Stimulated activated naive B cell treated with anti-CD40 and anti-IgM and Interleukin-4, amounts not matched to agents 10 μg/mL and 1 μg/mL and 100 μg/mL, for 72 hours (primary cell): ENCODE results near the gene LGALS8.

Experiments
- ATAC-seq, 2 donors: fragments of 150-1000 bp; cut with Tn5 transposase; replicated peaks; 2 replicates each; pipeline ENCODE4 v1.10.0; 2021; ENCODE audit warnings: moderate library complexity in 1 of 2
- DNase-seq: peaks from one replicate; pipeline ENCODE4 v3.0.0; 2021
- H3K27ac Mint-ChIP-seq: one replicate; pipeline ENCODE4 v1.8.0; 2022; ENCODE audit warnings: mild to moderate bottlenecking, mixed read lengths
- H3K27me3 Mint-ChIP-seq, 2 donors: one replicate each; pipeline ENCODE4 v1.8.0; 2022; ENCODE audit warnings: mixed read lengths in 2 of 2
- H3K36me3 Mint-ChIP-seq, 2 donors: one replicate each; pipeline ENCODE4 v1.8.0; 2022; ENCODE audit warnings: mixed read lengths in 2 of 2, mild to moderate bottlenecking in 1 of 2
- H3K4me1 Mint-ChIP-seq, 2 donors: one replicate each; pipeline ENCODE4 v1.8.0; 2022; ENCODE audit warnings: mixed read lengths in 2 of 2, mild to moderate bottlenecking in 1 of 2
- H3K4me3 Mint-ChIP-seq, 2 donors: one replicate each; pipeline ENCODE4 v1.8.0; 2022; ENCODE audit warnings: mild to moderate bottlenecking in 2 of 2, mixed read lengths in 2 of 2, moderate library complexity in 1 of 2
- H3K9me3 Mint-ChIP-seq, 2 donors: one replicate each; pipeline ENCODE4 v1.8.0; 2022; ENCODE audit warnings: mixed read lengths in 2 of 2, mild to moderate bottlenecking in 1 of 2

LGALS8 gene

DNA sequence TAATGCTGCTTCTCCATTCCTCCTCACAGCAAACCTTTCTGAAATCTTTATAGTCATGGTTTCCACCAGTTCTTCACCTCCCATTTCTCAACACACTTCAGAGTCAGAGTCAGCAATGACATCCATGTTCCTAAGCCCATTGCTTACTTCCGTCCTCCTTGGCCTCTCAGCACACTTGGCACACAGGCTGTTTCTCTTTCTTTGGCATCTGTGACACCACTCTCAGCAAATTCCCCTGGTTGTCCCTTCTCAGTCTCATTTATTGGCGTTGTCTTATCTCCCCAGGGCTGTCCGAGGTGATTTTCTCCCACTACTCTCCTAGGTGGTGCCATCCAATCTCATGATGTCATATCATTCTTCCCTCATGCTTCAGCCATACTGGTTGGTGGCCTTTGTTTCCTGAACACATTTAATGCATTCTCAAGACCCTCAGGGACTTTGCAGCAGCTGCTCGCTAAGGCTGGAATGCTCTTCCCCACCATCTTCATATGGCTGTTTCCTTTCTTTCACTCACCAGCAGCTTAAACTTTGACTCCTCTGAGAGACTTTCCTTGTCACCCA, 3.3 kb upstream of the LGALS8 start:
- Mint-ChIP-seq H3K27me3 (no peaks in the 10 kb centered on the region), H3K4me3 (no peak overlapping the region), H3K9me3 (no peaks in the 10 kb centered on the region), H3K36me3 (peaks cover 2 to 5% of the 10 kb centered on the region in 2 donors), H3K27ac (no peak overlapping the region), H3K4me1 (peaks cover 3 to 12% of the 10 kb centered on the region in 2 donors)
- no peak for ATAC-seq
- no peak for DNase-seq

DNA sequence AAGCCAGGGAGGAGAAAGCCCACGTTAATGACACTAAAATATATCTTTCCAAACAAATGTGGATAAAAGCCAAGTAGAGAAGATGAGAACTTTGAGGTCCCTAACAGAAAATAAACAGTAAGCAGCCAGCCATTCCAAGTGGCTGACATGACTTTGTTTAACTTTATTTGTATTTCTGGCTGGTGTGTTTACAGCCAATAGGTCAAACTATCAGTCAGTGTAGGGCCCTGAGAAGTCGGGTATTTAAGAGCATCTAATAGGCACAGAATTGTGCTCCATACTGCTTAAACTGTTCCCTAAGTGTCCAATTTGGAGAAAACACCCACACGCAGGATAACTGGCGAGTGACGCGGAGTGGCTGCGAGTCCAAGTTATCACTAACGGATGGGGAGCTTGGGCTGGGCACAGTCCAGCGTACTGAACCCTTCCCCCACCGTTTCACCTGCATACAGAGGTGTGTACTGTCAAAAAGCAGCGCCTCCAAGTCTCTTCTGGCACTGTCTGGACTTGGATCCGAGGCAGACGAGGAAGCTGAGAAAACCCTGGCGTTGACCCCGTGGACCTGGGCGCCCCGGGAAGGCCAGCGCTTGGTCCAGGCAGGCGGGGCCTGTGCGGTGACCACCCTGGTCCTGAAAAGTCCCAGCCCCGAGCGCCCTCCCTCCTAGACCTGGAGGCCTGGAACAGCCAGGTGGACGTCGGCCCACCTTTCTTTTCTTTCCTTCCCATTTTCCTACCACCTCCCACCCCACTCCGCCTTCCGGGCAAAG, 662 bp upstream of the LGALS8 start:
- Mint-ChIP-seq H3K9me3 (no peaks in the 10 kb centered on the region), H3K27ac (peak overlapping the region; percentile 99)
- no peak for DNase-seq

DNA sequence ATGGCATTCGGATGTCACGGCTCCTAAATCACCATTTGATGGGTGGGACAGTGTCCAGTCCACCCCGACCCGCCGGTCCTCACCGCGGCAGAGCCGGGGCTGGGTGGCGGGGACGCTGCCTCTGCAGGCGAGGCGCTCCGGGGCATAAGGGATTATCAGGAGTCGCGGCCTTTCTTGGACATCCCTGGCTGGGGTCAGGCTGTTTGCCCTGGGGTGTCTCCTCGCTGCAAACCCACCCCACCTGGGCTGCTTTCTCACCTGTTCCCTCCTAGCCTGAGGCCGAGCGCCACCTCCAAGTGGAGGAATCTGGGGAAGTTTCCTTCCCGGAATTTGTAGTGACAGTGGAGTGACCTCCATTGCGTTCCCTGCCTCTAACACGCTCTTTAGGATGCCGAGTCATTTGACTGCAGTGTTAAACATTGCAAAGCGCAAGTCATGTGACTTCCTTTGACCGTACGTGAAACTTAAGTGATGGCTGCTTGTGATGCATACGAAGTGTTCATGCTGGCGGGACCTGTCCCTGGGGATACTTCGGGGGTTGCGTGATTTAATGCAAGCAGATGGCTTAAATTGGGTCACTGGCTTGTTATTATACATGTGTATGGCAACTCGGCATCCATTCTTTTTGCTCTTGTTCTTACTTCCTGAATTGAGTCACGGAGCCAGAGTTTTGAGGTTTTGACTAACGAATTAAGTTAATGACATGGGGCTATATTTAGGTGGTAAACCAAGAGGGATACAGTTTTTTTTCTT, 536 bp downstream of the LGALS8 start:
- Mint-ChIP-seq H3K4me3 (peak overlapping the region; percentile 99), H3K9me3 (no peaks in the 10 kb centered on the region), H3K27ac (peak overlapping the region; percentile 99), H3K4me1 (peaks cover 3 to 16% of the 10 kb centered on the region in 2 donors), H3K36me3 (peaks cover 13 to 23% of the 10 kb centered on the region in 2 donors), H3K27me3 (no peaks in the 10 kb centered on the region)
- peak; percentile 78 for DNase-seq
- ATAC-seq: peak; percentile 91 to 92

More for the DNA sequence above, 662 bp upstream of the LGALS8 start:
- Mint-ChIP-seq H3K36me3 (peaks cover 10 to 19% of the 10 kb centered on the region in 2 donors), H3K4me3 (peak overlapping the region; percentile 99), H3K4me1 (peaks cover 3 to 12% of the 10 kb centered on the region in 2 donors), H3K27me3 (no peaks in the 10 kb centered on the region)
- no peak for ATAC-seq

DNA sequence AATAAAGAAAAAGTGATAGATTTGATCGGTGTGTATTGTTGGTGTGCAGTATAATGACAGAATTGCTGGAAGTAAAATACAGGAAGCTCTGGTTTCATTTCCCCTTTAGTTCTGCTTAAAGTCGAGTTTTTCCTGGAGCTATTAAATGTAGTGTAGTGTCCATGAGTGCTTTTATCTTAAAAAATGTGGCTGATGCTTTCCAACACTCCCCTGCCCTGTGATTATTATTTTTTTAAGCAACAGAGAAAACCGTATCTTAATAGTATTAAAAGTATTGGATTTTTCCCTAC, 1.1 kb downstream of the LGALS8 start:
- DNase-seq: no peak
- no peak for ATAC-seq
- Mint-ChIP-seq H3K9me3 (no peaks in the 10 kb centered on the region), H3K4me1 (peaks cover 3 to 16% of the 10 kb centered on the region in 2 donors), H3K27ac (peak overlapping the region; percentile 99), H3K4me3 (peak overlapping the region; percentile 99), H3K36me3 (peaks cover 13 to 23% of the 10 kb centered on the region in 2 donors), H3K27me3 (no peaks in the 10 kb centered on the region)

DNA sequence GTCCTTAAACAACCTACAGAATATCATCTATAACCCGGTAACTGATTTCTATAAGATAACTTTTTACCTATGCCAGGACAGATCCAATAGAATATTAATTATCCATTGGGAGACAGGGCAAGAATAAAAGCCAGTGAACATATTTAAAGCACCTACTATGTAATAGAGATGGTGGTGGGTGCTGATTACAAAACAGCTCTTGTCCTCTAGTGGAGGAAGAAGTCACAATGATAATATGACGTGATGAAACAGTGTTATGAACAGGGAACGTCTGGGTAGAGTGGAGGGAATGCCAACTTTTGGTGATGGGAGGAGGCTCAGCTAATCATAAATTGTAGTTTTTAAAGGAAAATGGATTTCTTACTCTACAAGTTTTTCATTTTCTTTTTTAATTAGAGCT, 2.3 kb downstream of the LGALS8 start:
- Mint-ChIP-seq H3K4me1 (peaks cover 11 to 28% of the 10 kb centered on the region in 2 donors), H3K4me3 (no peak overlapping the region), H3K36me3 (peaks cover 20 to 33% of the 10 kb centered on the region in 2 donors), H3K27me3 (no peaks in the 10 kb centered on the region), H3K27ac (no peak overlapping the region), H3K9me3 (no peaks in the 10 kb centered on the region)
- no peak for DNase-seq
- no peak for ATAC-seq

DNA sequence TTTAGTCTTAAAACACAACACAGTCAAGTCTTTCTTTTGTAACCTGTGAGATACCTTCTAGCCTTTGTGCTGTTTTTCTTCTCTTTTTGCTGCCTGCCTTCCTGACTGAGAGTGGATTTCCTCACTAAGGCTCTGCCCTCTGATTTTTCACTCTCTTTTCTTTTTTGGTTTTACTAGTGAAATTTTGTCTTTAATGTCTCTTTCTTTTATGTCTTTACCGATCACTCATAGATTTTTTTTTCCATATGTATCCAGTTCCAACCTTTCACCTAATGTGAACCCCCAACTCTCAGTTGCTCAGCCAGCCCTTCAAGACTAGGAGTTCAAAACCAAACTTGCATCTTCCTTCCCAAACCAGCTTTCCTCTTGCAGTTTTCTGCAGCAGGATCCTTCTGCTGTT, 6.5 kb downstream of the LGALS8 start:
- DNase-seq (no peak), ATAC-seq (no peak)
- Mint-ChIP-seq H3K4me1 (peaks cover 17 to 27% of the 10 kb centered on the region in 2 donors), H3K9me3 (no peaks in the 10 kb centered on the region), H3K27ac (no peak overlapping the region), H3K27me3 (no peaks in the 10 kb centered on the region), H3K4me3 (no peak overlapping the region), H3K36me3 (peaks cover 32 to 48% of the 10 kb centered on the region in 2 donors)

DNA sequence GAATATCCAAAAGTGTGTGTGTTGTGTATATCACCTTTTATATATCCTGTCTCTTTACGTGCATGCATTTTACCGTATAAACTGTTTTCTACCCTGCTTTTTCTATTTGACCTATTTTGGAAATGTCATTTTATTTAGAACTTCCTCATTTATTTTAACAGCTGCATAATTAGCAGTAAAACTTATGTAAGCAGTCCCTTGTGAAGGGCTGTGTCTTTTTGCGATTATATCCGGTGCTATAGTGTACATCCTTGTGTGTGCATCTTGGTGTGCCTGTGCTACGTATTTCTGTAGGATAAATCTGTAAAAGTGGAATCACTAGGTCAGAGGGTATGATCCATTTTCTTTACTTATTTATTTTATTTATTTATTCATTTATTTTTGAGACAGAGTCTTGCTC, 7.2 kb downstream of the LGALS8 start:
- peaks cover 17 to 32% of the 10 kb centered on the region in 2 donors for H3K4me1 Mint-ChIP-seq
- peak; percentile 74 to 95 for ATAC-seq

DNA sequence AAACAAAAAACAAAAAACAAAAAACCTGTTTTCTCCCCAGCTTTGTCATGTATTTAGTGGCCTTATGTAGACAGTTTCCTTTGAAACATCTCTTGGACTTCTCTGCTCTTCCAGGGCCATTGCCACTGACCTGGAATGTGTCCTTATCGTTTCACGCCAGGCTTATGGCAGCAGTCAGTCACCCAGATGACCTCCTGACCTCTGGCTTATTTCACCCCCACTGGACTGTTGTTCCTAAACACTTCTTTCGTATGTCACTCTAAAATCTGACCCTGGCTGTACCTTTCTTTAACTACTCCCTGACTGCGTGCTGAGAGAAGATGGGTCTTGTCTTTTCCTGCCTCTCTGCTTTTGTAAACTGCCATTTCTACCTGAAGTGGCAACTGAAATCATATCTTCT, 9.1 kb downstream of the LGALS8 start:
- Mint-ChIP-seq H3K9me3 (no peaks in the 10 kb centered on the region), H3K4me1 (peaks cover 19 to 40% of the 10 kb centered on the region in 2 donors), H3K27me3 (no peaks in the 10 kb centered on the region), H3K27ac (no peak overlapping the region), H3K36me3 (peaks cover 35 to 49% of the 10 kb centered on the region in 2 donors), H3K4me3 (no peak overlapping the region)
- ATAC-seq (no peak), DNase-seq (no peak)

More for the DNA sequence above, 7.2 kb downstream of the LGALS8 start:
- DNase-seq: no peak
- no peaks in the 10 kb centered on the region for H3K27me3 Mint-ChIP-seq
- H3K36me3 Mint-ChIP-seq: peaks cover 34 to 50% of the 10 kb centered on the region in 2 donors
- H3K9me3 Mint-ChIP-seq: no peaks in the 10 kb centered on the region
- H3K27ac Mint-ChIP-seq: no peak overlapping the region
- peak overlapping the region; percentile 36 to 57 for H3K4me3 Mint-ChIP-seq

DNA sequence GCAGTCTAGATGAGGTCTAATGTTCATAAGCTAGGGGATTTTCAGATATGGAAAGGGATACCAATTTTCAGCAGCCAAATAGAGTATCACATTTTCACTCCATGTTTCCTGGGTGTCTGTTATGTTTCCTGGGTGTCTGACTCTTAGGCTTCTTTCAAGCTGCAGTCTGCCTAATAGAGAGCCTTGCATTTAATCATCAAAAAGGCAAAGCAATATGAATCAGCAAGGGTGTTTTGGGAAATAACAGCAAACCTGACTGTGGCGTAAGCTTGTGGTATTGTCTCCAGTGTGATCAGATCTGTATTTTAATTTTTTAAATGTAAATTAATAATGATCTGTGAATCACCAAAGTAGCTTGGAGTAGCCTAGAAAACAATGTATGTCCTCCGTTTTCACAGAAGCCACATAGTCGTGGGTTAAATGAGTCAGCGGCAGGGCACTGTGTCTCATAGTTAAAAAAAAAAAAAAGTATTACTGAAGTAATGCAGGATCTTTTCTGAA, 10.4 kb downstream of the LGALS8 start:
- Mint-ChIP-seq H3K27me3 (no peaks in the 10 kb centered on the region), H3K4me1 (peaks cover 19 to 36% of the 10 kb centered on the region in 2 donors), H3K36me3 (peaks cover 37 to 51% of the 10 kb centered on the region in 2 donors), H3K27ac (peak overlapping the region; percentile 25), H3K9me3 (no peaks in the 10 kb centered on the region), H3K4me3 (no peak overlapping the region)
- ATAC-seq (no peak), DNase-seq (no peak)

DNA sequence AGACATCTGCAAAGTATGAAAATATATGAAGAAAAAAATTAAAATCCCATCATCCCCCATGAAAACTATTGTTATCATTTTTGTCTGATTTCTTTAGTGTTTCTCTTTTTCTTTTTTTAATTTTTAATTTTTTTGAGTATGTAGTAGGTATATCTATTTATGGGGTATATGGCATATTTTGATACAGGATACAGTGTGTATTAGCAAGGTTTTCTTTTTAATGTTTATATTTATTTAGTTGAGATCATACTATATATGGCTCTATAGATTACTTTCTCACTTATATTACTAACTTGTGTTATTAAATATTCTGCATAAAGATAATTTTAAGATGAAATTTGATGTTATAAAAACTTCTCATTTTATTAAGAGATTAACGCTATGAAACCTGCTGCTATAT, 11.4 kb downstream of the LGALS8 start:
- Mint-ChIP-seq H3K9me3 (no peaks in the 10 kb centered on the region), H3K27me3 (no peaks in the 10 kb centered on the region), H3K4me3 (no peak overlapping the region), H3K4me1 (peaks cover 19 to 33% of the 10 kb centered on the region in 2 donors), H3K27ac (no peak overlapping the region), H3K36me3 (peaks cover 39 to 49% of the 10 kb centered on the region in 2 donors)
- DNase-seq: no peak
- no peak for ATAC-seq

DNA sequence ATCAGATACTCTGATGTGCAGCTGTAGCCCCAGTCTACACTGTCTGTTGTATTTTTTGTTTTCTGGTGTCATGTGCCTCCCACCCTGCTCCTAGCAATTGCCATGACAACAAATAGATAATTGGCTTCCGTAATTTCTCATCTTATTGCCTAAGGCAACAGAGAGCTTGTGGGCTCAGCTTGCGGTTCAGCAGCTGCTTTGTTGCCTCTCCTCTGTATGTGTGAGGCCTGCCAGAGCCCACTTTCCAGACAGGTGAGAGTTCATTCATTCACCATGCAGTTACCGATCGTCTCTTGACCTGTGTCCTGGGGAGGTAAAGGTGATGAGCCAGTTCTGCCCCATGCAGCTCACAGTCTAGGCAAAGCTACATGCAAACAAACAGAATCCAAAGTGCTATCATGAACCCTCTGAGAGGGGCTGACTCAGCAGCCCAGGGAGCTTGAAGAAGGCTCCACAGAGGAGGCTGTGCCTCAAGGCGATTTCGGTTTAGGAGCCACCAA, 11.9 kb downstream of the LGALS8 start:
- ATAC-seq (no peak), DNase-seq (no peak)
- peaks cover 15 to 28% of the 10 kb centered on the region in 2 donors for H3K4me1 Mint-ChIP-seq
- peak overlapping the region; percentile 52 for H3K27ac Mint-ChIP-seq
- no peaks in the 10 kb centered on the region for H3K27me3 Mint-ChIP-seq
- H3K36me3 Mint-ChIP-seq: peaks cover 36 to 48% of the 10 kb centered on the region in 2 donors
- H3K9me3 Mint-ChIP-seq: no peaks in the 10 kb centered on the region
- H3K4me3 Mint-ChIP-seq: no peak overlapping the region

DNA sequence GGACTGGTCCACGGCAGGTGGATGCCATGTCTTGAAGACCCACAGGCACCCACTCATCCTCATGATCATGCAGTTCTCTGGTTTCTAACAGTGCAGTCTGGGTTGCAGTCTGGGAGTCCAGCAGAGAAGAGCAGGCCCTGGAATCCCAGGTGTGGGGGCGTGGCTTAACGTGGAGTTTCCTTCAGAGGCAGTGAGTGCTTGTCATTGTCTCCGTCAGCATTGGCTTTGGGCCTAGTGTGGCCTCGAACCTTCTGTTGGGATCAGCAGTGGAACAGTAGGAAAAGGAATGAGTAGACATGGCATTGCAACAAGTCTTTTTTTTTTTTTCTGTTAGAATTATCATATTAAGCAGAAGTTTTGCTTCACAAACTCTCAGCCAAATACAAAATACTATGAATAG, 12.8 kb downstream of the LGALS8 start:
- Mint-ChIP-seq H3K36me3 (peaks cover 32 to 41% of the 10 kb centered on the region in 2 donors), H3K9me3 (no peaks in the 10 kb centered on the region), H3K27ac (no peak overlapping the region), H3K4me3 (peak overlapping the region in 1 of 2 donors; percentile 26), H3K27me3 (no peaks in the 10 kb centered on the region), H3K4me1 (peaks cover 10 to 21% of the 10 kb centered on the region in 2 donors)
- no peak for ATAC-seq
- no peak for DNase-seq

DNA sequence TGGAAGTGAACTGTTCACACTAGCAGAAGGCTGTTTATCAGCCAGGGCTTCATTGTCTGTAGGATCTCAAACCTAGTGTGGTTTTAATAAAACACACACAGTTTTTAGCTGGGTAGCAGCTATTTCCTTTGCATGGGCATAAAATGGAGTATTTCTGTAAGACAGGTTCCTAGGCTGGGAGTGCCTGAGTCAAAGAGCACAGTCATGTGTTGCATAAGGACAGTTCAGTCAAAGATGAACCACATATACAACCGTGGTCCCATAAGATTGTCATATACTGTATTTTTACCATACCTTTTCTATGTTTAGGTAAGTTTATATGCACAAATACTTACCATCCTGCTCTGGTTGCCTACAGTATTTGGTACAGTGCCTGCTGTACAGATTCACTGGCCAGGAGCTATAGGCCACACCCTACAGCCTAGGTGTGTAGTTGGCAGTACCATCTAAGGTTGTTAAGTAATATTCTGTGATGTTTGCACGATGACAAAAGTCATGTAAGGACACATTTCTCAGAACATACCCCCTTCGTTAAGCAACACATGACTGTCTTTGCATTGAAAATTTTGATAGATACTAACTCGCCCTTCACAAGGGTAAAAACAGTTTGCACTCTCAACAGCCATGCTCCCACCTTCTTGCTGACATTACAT, 17.2 kb downstream of the LGALS8 start:
- Mint-ChIP-seq H3K27ac (peak overlapping the region; percentile 42), H3K4me1 (peaks cover 7 to 15% of the 10 kb centered on the region in 2 donors), H3K36me3 (peaks cover 48 to 59% of the 10 kb centered on the region in 2 donors), H3K27me3 (no peaks in the 10 kb centered on the region), H3K9me3 (no peaks in the 10 kb centered on the region), H3K4me3 (no peak overlapping the region)
- DNase-seq: no peak
- no peak for ATAC-seq

DNA sequence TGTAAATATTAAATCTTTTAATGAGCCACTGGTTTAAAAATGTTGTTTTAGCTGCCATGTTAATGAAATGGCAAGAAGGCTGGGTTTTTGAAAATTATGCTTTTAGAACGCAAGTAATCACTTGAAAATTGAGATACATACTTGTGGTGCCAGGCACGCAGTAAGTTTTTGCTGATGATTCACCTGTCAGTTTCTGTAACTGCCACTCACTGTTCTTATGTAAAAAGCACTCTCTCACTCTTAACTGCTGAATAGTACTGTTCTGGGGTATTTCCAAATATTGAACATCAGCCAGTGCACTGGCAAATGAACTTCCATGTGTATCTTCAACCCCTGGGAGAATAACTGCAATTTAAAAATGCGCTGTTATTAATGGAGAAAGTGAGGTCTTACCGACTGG, 17.9 kb downstream of the LGALS8 start:
- Mint-ChIP-seq H3K9me3 (no peaks in the 10 kb centered on the region), H3K36me3 (peaks cover 47 to 58% of the 10 kb centered on the region in 2 donors), H3K27ac (no peak overlapping the region), H3K4me1 (peaks cover 10 to 14% of the 10 kb centered on the region in 2 donors), H3K4me3 (no peak overlapping the region), H3K27me3 (no peaks in the 10 kb centered on the region)
- DNase-seq (no peak), ATAC-seq (no peak)
